ENCODE results near the gene AOPEP.

The AOPEP gene

DNA sequence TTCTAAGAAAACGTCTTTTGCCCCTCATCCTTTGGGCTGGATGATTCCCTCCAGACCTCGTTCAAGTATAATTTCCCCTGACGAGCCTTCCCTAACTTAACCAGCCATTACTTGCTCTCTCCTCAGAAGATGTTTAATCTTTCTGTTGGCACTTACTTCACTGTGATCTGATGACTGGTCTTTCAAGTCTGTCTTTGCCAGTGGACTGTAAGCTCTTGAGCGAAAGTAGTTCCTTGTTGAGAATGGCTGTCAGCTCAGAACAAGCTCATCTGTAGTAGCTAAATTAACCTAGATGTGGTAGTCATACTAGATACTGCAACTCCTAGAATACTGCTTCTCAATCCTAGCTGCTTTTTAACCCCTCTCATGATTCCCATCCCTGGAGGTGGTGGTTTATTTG is 125.0 kb downstream of the AOPEP start:
- no peak for DNase-seq

DNA sequence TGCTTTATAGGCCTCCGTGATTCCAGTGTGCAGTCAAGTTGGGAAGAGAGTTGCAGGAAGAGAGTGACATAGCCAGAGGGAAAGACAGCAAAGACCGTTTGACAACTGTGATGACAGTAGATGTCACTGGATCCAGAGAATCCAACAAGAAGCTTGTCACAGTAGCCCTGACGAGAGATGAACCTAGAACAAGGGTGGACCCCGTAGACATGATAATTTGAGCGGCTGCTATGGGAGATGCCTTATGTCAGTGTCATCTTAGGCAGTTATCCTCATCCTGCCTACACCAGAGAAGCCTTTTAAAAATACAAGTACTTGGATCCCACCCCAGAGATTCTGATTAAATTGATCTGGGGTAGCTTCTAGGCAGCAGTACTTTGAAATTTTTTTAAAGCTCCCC is 125.4 kb downstream of the AOPEP start:
- no peak for DNase-seq

DNA sequence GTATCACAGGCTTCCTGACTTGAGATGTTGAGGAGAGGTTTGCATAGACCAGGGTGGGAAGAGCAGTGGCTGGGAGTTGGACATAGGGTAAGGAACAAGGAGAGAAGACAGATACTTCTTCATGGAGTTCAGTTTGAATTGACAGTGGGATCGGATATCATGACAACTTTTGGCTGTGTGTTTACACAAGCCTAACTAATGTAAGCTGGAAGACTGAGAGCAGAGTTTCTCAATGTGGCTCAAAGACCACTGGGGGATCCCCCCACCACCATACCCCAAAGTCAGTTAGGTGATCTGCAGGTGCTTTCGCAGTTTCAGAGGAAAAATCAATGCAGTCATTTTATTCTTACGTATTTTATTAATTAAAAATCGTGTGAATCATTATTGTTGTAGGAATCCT is 125.9 kb downstream of the AOPEP start:
- no peak for DNase-seq

DNA sequence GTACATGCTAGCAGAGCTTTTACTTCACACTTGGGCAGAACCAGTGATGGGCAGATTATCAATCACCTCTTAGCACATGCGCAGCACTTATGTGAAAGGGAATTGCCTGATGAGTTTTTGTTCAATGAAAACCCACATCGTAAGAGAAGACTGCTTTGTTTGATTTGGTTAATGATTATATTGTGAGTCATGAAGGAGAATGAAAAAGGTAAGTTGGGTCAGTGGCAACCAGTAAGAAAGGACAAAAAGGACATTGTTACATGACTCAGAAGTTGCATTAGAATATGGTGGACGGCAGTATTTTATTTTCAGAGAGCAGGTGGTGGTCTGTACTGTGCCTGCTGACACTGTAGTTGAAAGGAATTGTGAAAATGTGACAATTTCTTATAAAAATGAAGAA is 127.4 kb downstream of the AOPEP start:
- no peak for DNase-seq

DNA sequence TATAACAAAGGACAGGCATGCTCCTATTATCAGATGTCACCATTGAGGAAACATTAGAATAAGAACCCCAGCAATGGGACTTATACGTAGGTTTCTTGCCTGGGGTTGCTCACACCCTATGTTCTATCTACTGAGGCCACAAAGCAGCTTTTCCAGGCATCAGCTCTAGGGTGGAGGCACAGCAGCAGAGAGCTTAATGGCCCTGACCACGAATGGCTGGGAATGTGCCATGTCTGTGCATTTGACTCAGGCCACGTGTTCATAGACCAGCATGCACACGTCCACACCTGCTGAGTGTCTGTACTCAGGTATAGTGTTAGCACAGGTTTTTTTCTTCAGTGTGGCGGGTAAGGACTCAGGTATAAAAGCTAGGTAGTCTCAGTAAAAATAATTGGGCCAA is 129.4 kb downstream of the AOPEP start:
- no peak for DNase-seq

DNA sequence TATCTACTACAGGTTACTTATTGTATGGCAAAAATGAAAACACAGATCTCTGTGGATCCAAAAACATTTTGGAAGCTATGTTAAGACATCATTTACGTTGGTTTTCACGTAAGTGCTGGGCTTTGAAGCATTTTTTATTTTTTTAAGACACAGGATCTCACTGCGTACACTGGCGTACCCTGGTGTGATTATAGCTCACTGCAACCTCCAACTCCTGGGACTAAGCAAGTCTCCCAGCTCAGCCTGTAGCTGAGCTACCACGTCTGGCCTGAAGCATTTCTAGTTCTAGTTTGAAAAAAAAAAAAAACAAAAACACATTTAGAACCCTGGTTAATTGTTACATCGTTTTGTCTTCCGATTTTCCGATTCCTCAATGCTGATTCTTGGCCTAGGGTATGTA is 131.3 kb downstream of the AOPEP start:
- no peak for DNase-seq

DNA sequence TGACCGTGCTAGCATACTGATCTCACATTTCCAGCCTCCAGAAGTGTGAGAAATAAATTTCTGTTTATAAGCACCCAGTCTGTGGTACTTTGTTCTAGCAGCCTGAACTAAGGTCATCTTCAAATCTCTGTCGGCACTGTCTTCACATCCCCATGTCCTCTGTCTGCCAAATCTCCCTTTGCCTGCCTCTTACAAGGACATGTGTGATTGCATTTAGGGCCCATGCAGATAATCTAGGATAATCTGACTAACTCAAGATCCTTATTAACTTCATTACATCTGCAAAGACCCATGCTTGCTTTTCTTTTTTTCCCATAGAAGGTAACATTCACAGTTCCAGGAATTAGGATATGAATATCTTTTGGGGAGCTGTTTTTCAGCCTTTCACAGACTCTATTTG is 132.7 kb downstream of the AOPEP start:
- no peak for DNase-seq

DNA sequence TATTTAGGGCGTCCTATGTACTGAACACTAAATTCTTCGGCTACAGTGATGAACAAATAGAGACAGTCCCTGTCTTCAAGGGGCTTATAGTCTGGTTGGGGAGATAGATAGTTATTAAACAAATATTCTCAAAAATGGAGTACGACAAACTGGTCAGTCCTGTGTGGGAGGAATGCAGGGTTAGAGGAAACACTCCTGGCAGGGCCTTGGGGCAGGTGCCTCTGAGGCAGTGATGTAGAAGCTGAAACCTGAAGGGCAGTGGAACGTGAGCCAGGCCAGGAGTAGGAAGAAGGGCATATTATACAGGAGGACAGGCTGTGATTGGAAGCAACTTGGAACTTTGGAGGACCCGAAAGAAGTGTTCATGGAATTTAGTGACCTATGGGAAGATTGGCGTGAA is 133.4 kb downstream of the AOPEP start:
- DNase-seq, result no peak

DNA sequence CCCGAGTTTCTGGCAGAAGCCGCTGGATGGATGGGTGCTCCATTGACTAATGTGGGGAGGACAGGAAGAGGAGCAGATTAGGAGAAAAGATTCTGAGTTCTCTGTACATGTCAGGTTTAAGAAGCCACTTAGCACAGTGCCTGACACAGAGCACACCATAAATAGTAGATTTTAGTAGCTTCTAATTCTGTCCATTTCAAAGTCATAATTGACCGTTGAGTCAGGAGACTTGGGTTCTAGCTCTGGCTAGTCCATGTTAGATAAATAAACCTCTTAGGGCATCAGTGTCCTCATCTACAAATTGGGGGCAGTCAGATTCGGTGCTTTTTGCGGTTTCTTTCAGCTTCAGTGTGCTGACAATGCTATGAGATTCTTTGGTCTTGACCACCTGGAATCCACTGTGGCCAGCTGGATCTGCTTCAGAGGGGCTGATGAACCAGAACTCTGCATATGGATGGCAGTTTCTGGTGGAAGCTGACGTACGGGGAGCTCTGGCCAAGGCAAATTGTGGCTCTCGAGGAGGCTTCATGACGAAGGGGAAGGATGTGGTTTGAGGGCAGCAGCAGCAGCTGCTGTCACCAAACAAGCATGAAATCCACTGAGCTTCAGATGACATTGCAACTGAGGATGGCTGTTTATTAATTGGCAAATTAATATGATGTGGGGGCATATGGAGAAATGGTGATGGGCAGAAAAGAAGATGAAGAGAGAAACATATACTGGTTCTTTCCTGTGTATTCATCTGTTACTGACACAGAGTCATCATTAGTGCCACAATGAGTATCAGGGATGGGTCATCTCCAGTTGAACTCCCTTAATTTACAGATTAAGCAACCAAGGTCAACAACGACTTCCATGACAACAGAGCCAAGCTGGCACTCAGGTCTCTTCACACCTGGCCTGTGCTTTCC is 134.4 kb downstream of the AOPEP start:
- DNase-seq, result peak; percentile 74

DNA sequence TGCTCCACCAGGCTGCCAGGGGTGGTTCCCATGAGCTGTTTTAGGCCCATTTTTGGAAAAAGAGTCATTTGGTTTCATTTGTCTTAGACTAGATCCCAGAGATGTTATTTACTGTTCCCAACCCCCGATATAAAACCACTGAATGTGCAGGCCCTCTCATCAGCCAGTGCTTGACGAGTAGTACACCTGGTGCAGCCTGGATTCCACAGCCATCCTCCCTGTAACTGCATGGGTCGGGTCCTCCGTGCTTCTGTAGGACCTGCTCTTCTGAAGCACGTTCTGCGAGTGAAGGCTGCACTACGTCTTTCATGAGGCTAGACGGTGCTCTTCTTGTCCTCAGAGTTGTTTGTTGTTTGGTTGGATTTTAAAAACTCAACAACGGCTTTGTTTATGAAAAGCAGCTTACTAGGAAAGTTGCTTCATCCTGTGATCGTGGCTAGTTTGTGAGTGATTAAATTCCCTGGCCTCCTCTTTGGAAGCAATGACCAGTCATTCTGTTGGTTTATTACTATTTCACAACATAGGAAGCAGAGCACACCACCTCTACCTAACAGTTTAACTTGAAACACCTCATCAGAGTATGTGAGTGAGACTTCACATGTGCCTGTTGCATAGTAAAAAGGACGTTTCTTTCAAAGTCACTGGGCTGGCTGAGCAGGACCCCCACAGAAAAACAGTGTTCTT is 135.2 kb downstream of the AOPEP start:
- DNase-seq, result no peak

DNA sequence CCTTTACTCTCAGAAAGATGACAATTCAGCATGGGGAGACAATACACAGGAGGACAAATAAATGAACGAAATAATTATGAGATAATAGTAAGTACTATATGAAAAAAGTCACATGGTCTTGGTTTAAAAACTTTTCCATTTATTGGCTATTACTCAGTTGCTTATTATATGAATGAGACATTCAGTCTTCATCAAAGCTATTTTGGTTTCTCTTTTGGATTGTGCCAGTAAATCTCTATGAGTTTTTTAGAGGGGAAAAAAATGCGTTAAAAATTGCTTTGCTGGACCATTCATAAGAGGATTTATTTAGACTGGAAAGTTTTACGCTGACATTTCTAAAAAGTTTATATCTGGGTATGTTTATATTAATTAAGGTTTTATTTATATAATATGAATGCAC is 137.7 kb downstream of the AOPEP start:
- DNase-seq, result no peak

DNA sequence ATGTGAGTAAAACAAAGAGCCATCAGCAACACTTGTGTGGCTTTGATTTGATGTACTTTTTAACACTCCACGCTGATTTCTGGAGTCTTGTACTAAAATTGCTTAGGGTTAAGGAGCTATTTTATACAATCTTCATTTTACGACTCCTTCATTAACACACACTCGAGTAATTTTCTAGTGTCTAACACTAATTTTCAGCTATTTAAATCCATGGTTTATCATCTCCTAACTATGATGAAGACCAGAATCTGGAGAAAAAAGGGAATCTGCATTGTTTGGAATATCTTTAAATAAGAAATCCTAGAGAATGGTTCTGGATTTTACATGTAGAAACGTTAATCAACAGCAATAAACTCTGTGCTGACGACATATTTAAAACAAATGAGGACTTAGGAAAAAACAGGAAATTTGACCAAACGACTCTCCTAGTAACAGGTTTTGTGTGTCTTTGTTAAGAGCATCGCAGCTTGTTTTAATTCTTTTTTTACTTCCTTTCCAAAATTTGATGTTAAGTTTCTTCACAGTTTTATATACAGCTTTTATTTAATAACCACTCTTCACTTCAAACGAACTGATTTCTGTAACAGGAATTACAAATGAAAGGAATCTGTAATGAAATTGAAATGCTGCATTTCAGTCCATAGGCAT is 138.5 kb downstream of the AOPEP start:
- DNase-seq, result no peak

DNA sequence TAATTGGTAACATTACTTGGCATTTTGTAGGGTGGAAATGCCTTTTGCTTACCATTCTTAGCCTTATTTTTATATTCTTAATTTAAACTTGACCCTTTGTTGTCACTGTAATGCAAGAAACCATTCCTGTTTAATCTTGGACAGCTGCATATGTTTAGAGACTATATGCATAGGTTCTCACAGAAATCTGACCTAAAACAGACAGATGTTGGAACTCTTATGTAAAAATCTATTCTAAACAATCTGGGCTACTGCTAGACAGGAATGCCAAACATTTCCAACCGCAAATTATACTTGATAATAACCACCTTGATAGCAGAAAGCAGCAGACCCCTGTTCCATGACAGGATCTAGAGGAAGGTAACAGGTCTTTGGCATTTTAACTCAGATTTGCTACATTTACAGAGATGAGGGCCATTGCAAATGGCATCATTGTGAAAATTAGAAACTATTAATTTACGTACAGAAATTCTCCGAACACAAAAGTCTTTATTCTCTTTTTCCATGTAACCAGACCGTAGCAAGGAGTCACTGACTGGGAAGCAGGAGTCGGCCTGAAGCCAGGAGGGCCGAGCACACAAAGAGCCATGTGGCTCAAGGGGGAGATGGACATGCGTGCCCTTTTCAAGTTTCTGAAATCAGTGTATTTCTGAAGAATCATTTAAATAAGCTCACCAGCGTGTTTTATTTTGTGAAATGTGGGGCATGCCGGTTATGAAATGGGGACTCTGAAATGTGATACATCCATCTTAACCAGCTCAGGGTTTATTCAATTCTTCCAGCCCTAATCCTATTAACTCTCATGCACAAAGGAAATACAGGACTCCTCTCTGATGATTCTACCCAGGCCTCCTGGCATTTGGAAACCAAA is 139.3 kb downstream of the AOPEP start:
- DNase-seq, result no peak

DNA sequence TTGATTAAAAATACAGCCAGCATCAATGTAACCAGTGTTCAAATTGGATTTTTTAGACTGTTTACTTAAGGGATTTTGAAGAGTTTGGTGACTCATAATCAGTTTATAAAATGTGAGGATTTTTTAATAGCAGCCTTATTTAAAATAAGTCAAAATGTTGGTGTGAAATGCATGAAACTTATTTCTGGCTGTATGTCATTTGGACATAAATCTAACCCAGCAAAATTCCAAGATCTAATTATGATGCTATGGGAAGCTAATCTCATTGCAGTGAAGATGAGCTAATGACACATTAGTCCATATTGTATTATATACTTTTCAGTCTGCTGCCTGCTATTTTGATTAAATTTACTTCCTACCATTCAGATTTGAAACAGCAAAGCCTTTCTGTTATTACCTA is 140.3 kb downstream of the AOPEP start:
- no peak for DNase-seq

DNA sequence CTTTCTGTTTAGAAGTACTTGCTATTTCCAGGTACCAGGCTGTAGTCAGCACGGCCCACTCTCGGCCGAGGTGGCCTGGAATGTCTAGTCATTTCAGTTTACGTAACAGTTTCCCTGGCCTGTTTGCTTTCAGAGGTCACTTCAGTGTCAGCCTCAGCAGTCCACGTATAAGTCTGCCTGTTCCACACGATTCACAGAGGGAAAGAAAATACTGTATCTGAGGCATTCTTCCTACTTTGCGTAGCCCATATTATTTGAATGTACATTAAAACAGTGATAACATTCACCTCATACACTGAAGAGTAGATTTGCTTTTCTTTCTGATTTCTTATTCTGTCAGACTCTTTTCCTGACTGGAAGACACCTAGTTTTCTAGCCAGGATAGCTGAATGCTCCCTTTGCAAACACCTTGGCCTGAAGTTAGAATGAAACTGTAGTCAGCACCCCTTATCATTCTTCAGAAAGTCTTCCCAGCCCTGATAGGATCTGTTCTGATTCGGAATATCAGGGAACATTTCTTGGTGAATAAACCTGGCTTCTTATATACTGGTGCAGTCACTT is 140.9 kb downstream of the AOPEP start:
- DNase-seq, result no peak

DNA sequence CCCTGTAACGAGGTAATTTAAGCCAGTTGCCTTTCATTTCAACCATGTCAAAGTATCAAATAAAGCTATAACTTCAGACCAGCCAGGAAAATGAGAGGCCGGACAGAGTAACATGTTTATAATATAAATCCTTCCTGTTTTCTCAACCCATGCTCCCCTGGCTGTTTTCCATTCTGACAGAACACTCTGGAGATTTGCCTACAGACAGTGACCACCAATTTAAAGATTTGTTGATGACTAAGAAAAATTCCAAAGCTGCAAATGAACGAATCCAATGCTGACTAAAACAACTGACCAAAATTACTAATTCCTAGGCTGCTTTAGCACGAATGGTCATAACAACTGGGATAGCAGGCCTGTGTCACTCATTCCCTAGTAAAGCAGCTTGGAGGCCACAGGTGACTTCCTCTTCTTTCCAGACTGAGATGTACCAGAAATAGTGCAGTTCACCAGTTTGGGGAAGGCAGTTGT is 141.4 kb downstream of the AOPEP start:
- no peak for DNase-seq

DNA sequence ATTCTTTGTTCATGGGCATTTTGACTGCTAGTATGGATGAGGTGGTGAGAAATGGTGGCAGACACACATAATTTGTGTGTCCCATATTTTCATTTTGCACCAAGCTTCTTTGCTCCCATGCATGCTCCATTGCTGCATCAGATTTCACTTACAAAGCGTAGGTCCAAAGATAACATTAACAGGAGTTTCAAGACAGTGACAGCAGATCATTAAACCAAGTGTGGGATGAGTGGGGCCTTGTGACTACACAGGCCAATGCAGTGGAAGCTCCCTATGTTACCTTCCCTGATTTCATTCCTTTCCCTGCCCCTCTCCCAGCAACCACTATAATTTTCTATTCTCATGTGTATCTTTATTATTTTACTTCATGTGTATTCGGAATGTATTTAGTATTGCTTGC is 142.0 kb downstream of the AOPEP start:
- DNase-seq, result no peak

DNA sequence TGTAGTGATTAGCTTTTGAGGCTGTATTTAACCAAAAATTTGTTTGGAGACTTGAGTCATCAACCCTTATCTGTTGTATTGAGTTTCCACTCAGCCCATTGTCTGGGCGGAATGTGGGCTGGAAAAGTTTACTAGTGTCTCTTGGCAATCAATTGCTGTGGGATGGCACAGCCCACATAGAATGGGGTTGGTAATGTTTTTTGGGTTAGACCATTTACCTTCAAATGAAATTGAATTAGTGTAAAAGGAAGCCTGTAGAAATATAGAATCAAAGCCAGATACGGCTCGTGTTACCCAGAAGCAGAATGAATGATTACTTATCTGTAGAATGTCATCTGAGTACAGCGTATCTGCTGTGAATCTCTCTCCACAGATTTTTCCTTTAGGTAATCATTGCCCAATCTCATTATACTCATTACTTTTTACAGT is 142.9 kb downstream of the AOPEP start:
- no peak for DNase-seq

DNA sequence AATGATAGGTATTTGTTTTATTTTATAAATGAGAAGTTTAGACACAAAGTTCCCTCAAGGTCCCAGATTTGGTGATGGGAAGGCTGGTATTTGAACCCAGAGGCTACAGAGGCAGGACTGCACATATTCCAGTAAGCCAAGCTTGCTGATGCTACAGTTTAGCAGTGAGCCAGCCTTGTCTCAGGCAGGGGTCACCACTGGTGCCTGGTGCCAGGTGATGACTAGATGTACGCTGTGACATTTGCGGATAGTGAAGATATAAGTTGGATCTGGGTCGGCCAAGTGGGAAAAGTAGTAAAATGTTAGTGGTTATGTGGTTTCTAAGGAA is 143.9 kb downstream of the AOPEP start:
- DNase-seq, result no peak

DNA sequence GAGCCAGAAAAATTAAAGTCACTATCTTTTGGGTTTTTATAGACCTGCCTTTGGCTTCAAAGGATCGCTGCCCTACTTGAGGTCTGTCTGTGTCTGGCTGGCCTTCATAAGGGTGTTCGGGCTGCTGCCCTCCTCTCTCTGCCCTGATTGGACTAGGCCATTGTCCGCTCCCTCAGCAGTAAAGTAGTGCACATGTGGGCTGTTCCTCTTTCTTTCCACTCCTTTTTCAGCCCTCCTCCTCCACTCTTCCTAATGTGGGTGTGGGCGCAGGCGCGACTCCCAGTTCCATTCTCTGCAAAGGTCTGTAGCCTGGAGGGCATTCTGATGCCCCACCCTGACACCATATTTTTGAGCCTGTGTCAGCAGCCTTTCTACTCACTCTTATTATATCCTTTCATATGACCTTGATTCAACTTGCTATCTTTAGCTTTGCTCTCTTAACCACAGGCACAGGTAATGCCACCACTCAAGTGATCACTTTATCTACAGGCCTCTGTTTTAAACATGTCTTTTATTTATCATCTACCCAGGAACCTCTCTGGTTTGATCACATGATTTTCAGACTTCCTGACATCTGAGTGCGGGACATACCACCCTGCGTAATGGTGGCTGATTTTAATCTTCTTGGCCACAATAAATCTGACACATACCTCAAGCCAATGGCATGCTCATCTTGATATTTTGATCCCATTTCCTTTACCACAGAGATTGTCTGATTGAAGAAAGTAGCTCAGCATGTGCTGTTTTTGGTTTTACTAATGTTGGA is 144.5 kb downstream of the AOPEP start:
- no peak for DNase-seq

DNA sequence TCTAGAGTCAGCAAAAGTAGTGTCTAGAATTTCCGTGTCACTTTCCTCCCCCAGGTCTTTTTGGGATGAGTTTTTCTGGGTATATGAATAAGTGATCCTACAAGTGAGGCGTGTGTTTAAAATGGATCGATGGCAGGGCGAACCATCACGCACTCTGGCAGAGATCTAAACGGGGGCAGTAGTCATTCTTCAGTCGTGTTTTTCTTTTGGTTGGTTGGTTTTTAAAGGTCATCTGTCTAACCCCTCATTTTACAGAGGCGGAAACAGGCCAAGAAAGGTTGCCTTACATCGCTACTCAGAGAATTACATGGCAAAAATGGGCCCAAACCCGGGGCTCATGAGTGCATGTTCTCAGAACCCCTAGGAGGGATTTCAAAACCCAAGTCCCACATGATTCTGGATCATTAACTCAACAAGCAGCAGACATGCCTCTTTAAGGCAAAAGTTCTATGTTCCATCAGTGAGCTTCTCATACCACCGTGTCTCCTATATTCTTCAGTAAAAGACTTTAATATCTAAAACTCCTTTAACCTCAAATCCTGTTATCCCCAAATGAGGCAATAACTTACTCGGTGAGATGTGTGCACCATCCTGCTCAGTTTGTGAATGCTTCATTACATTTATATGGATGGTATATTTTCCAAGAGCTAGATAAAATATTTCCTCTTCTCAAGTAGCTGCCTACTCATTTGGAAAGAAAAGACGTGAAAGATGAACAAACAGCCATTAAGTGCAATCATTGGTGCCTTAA is 145.8 kb downstream of the AOPEP start:
- no peak for DNase-seq

Measured in activated CD8-positive, alpha-beta memory T cell treated with anti-CD3 and anti-CD28 coated beads, Interleukin-2, amount 50 U/mL, for 48 hours (primary cell).